ENCODE data around the gene APOBR.

DNA sequence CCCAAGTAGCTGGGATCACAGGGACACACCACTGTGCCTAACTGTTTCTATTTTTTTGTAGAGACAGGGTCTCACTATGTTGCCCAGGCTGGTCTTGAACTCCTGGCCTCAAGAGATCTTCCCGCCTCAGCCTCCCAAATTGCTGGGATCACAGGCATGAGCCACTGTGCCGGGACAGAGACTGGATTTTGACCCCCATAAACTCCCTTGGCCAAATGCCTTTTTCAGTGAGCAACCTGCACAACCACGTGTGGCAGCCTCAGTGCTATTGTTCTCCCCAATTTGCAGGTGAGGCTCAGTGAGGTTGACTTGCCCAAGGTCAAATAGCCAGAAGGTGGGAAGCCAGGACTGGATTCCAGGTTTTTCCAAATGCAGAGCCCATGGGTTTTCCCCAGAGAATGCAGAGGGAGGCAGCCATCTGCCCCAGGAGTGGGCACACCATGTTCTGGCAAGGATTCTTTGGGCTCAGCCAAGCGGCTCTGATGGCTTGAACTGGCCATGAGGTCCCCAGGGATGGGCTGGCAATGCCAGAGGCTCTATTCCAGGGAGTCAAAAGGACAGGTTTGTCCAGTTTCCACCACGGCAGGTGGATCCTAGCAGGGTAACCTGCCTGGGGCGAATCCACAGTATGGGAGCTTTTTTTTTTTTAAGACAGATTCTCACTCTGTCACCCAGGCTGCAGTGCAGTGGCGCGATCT is 10.4 kb downstream of the APOBR start:
- no peak for TF ChIP-seq CTCF (IDR thresholded peaks at IDR 0.05; ENCODE audit: low read length)
- no peak for TF ChIP-seq EZH2 (optimal IDR thresholded peaks at IDR 0.05; ENCODE audit: low read depth, low read length)
- TF ChIP-seq EZH2phosphoT487 (IDR thresholded peaks at IDR 0.05; ENCODE audit: low read length): no peak
